Activated CD4-positive, alpha-beta memory T cell treated with anti-CD3 and anti-CD28 coated beads, Interleukin-2, amount 10 ng/mL, durations not matched to agents 7 days and 5 days (primary cell): ENCODE data around the gene TENM4. TPM values are rescaled to one million over a fixed set of nuclear protein-coding genes. Genes with fewer than 3 reads are reported as not detected.

Experiments used
- CTCF ChIA-PET: fragments of 350-600 bp; sonication (Branson Sonifier 250); formaldehyde crosslinking; loops from one replicate; lab custom pipeline; 2021; ENCODE audit warnings: antibody characterized with exemption, inconsistent platforms; lab: Charles Lee
- POLR2A ChIA-PET: fragments of 350-600 bp; sonication (Branson Sonifier 250); formaldehyde crosslinking; loops from one replicate; lab custom pipeline; 2021; ENCODE audit warnings: antibody characterized with exemption; lab: Charles Lee
- DNase-seq: peaks from one replicate; pipeline ENCODE4 v3.0.0-alpha.2; 2020
- H3K27ac Mint-ChIP-seq: one replicate; pipeline ENCODE4 v1.8.0; 2021; ENCODE audit warnings: mild to moderate bottlenecking, mixed read lengths
- H3K27me3 Mint-ChIP-seq: one replicate; pipeline ENCODE4 v1.8.0; 2021; ENCODE audit warnings: mixed read lengths
- H3K36me3 Mint-ChIP-seq: one replicate; pipeline ENCODE4 v1.8.0; 2021; ENCODE audit warnings: low read depth, mixed read lengths
- H3K4me1 Mint-ChIP-seq: one replicate; pipeline ENCODE4 v1.8.0; 2021; ENCODE audit warnings: mixed read lengths
- H3K4me3 Mint-ChIP-seq: one replicate; pipeline ENCODE4 v1.8.0; 2021; ENCODE audit warnings: mild to moderate bottlenecking, mixed read lengths
- H3K9me3 Mint-ChIP-seq: one replicate; pipeline ENCODE4 v1.8.0; 2021; ENCODE audit warnings: mixed read lengths
- total RNA-seq, 2 experiments: library from RNA; stranded (reverse); gene quantifications; one replicate each; pipeline ENCODE4 v1.2.3, GENCODE V29; 2021

Gene TENM4
- total RNA-seq, 2 experiments from 2014 or later = not detected

GRCh38 chr11:78810559-78811009, 630.2 kb downstream of the TENM4 start:
- Mint-ChIP-seq H3K9me3 (no peaks in the 10 kb centered on the region), H3K4me3 (no peak overlapping the region), H3K36me3 (no peaks in the 10 kb centered on the region), H3K4me1 (no peaks in the 10 kb centered on the region), H3K27ac (no peak overlapping the region), H3K27me3 (peaks cover 3% of the 10 kb centered on the region)
- ChIA-PET CTCF (interaction anchor here (1.8 kb wide), 1 partner anchor 13 kb away, joined by 10 read pairs; no protein-coding TSS in a partner anchor), POLR2A (no interaction called here)
- no peak for DNase-seq

- H3K9me3 Mint-ChIP-seq = no peaks in the 10 kb centered on the region
- H3K4me1 Mint-ChIP-seq = no peaks in the 10 kb centered on the region
- H3K4me3 Mint-ChIP-seq = no peak overlapping the region
- H3K27ac Mint-ChIP-seq = no peak overlapping the region
- no peaks in the 10 kb centered on the region for H3K36me3 Mint-ChIP-seq
- peaks cover 3% of the 10 kb centered on the region for H3K27me3 Mint-ChIP-seq
- ChIA-PET POLR2A (no interaction called here), CTCF (interaction anchor here (1.8 kb wide), 1 partner anchor 12 kb away, joined by 10 read pairs; no protein-coding TSS in a partner anchor)
- no peak for DNase-seq
Observed at GRCh38 chr11:78809931-78810541, 630.8 kb downstream of the TENM4 start.

GRCh38 chr11:78808923-78809322, 631.9 kb downstream of the TENM4 start:
- Mint-ChIP-seq H3K36me3 (no peaks in the 10 kb centered on the region), H3K9me3 (no peaks in the 10 kb centered on the region), H3K27ac (no peak overlapping the region), H3K27me3 (peaks cover 3% of the 10 kb centered on the region), H3K4me1 (no peaks in the 10 kb centered on the region), H3K4me3 (no peak overlapping the region)
- POLR2A ChIA-PET = no interaction called here
- CTCF ChIA-PET = interaction anchor here (1.8 kb wide), 1 partner anchor 11 kb away, joined by 10 read pairs; no protein-coding TSS in a partner anchor
- no peak for DNase-seq

- ChIA-PET CTCF (interaction anchor here (0.8 kb wide), 1 partner anchor 9 kb away, joined by 3 read pairs; no protein-coding TSS in a partner anchor), POLR2A (no interaction called here)
- H3K27ac Mint-ChIP-seq = no peak overlapping the region
- no peaks in the 10 kb centered on the region for H3K36me3 Mint-ChIP-seq
- H3K4me3 Mint-ChIP-seq = no peak overlapping the region
- peaks cover under 1% of the 10 kb centered on the region for H3K27me3 Mint-ChIP-seq
- H3K9me3 Mint-ChIP-seq = no peaks in the 10 kb centered on the region
- no peak for DNase-seq
- no peaks in the 10 kb centered on the region for H3K4me1 Mint-ChIP-seq
Observed at GRCh38 chr11:78807351-78807750, 633.5 kb downstream of the TENM4 start.

GRCh38 chr11:78806214-78807004, 634.4 kb downstream of the TENM4 start:
- no peaks in the 10 kb centered on the region for H3K27me3 Mint-ChIP-seq
- H3K27ac Mint-ChIP-seq = no peak overlapping the region
- no peak overlapping the region for H3K4me3 Mint-ChIP-seq
- ChIA-PET POLR2A (no interaction called here), CTCF (no interaction called here)
- no peaks in the 10 kb centered on the region for H3K4me1 Mint-ChIP-seq
- no peaks in the 10 kb centered on the region for H3K9me3 Mint-ChIP-seq
- H3K36me3 Mint-ChIP-seq = no peaks in the 10 kb centered on the region
- DNase-seq = no peak

- DNase-seq = no peak
- no peak overlapping the region for H3K4me3 Mint-ChIP-seq
- no peaks in the 10 kb centered on the region for H3K4me1 Mint-ChIP-seq
- no peaks in the 10 kb centered on the region for H3K9me3 Mint-ChIP-seq
- no peaks in the 10 kb centered on the region for H3K27me3 Mint-ChIP-seq
- CTCF ChIA-PET = no interaction called here
- POLR2A ChIA-PET = no interaction called here
- no peaks in the 10 kb centered on the region for H3K36me3 Mint-ChIP-seq
- no peak overlapping the region for H3K27ac Mint-ChIP-seq
Observed at GRCh38 chr11:78804991-78805390, 635.8 kb downstream of the TENM4 start.

- CTCF ChIA-PET = no interaction called here
- POLR2A ChIA-PET = no interaction called here
- no peaks in the 10 kb centered on the region for H3K9me3 Mint-ChIP-seq
- H3K27ac Mint-ChIP-seq = no peak overlapping the region
- H3K36me3 Mint-ChIP-seq = no peaks in the 10 kb centered on the region
- no peaks in the 10 kb centered on the region for H3K27me3 Mint-ChIP-seq
- DNase-seq = no peak
- no peaks in the 10 kb centered on the region for H3K4me1 Mint-ChIP-seq
- no peak overlapping the region for H3K4me3 Mint-ChIP-seq
Observed at GRCh38 chr11:78803995-78804394, 636.8 kb downstream of the TENM4 start.

- no peak overlapping the region for H3K27ac Mint-ChIP-seq
- H3K9me3 Mint-ChIP-seq = no peaks in the 10 kb centered on the region
- no peak for DNase-seq
- no peaks in the 10 kb centered on the region for H3K27me3 Mint-ChIP-seq
- ChIA-PET CTCF (no interaction called here), POLR2A (no interaction called here)
- no peaks in the 10 kb centered on the region for H3K36me3 Mint-ChIP-seq
- no peaks in the 10 kb centered on the region for H3K4me1 Mint-ChIP-seq
- no peak overlapping the region for H3K4me3 Mint-ChIP-seq
Observed at GRCh38 chr11:78802058-78802761, 638.6 kb downstream of the TENM4 start.

GRCh38 chr11:78801161-78801884, 639.5 kb downstream of the TENM4 start:
- Mint-ChIP-seq H3K27ac (no peak overlapping the region), H3K36me3 (no peaks in the 10 kb centered on the region), H3K4me3 (no peak overlapping the region), H3K9me3 (no peaks in the 10 kb centered on the region), H3K27me3 (no peaks in the 10 kb centered on the region), H3K4me1 (no peaks in the 10 kb centered on the region)
- POLR2A ChIA-PET = no interaction called here
- no peak for DNase-seq
- CTCF ChIA-PET = no interaction called here

GRCh38 chr11:78800756-78801155, 640.1 kb downstream of the TENM4 start:
- Mint-ChIP-seq H3K27ac (no peak overlapping the region), H3K27me3 (no peaks in the 10 kb centered on the region), H3K9me3 (no peaks in the 10 kb centered on the region), H3K4me1 (no peaks in the 10 kb centered on the region), H3K36me3 (no peaks in the 10 kb centered on the region), H3K4me3 (no peak overlapping the region)
- POLR2A ChIA-PET = no interaction called here
- DNase-seq = no peak
- CTCF ChIA-PET = interaction anchor here (3.6 kb wide), 1 partner anchor 155 kb away, joined by 14 read pairs; no protein-coding TSS in a partner anchor

- H3K27ac Mint-ChIP-seq = no peak overlapping the region
- no peak overlapping the region for H3K4me3 Mint-ChIP-seq
- POLR2A ChIA-PET = no interaction called here
- no peak for DNase-seq
- H3K27me3 Mint-ChIP-seq = no peaks in the 10 kb centered on the region
- no peaks in the 10 kb centered on the region for H3K9me3 Mint-ChIP-seq
- no peaks in the 10 kb centered on the region for H3K36me3 Mint-ChIP-seq
- no peaks in the 10 kb centered on the region for H3K4me1 Mint-ChIP-seq
- CTCF ChIA-PET = interaction anchor here (3.6 kb wide), 1 partner anchor 155 kb away, joined by 14 read pairs; no protein-coding TSS in a partner anchor
Observed at GRCh38 chr11:78800096-78800690, 640.6 kb downstream of the TENM4 start.

- DNase-seq = peak; percentile 34
- H3K4me1 Mint-ChIP-seq = no peaks in the 10 kb centered on the region
- no peaks in the 10 kb centered on the region for H3K36me3 Mint-ChIP-seq
- CTCF ChIA-PET = interaction anchor here (0.8 to 3.6 kb wide), 7 partner anchors 9 to 301 kb away, joined by 3 to 14 read pairs (median 4); no protein-coding TSS in a partner anchor
- no peak overlapping the region for H3K27ac Mint-ChIP-seq
- no peaks in the 10 kb centered on the region for H3K27me3 Mint-ChIP-seq
- no peak overlapping the region for H3K4me3 Mint-ChIP-seq
- POLR2A ChIA-PET = no interaction called here
- H3K9me3 Mint-ChIP-seq = no peaks in the 10 kb centered on the region
Observed at GRCh38 chr11:78798663-78799062, 642.2 kb downstream of the TENM4 start.
